Vagina (tissue), 2 donors: ENCODE data around the gene FGF10.

Experiments
- CTCF ChIP-seq, 3 experiments: fragments of 450-650 bp in 2 of 3; fragments of 200-600 bp in 1 of 3; sonication (generic) in 1 of 3; IDR thresholded peaks; one replicate each; pipeline ENCODE4 v1.5.1; 2017 to 2019; ENCODE audit warnings: antibody characterized with exemption in 3 of 3, mild to moderate bottlenecking in 2 of 3, moderate library complexity in 2 of 3
- POLR2AphosphoS5 ChIP-seq, 2 donors: sonication (generic); formaldehyde crosslinking; IDR thresholded peaks; one replicate each; pipeline ENCODE4 v1.9.0; 2017; ENCODE audit warnings: antibody characterized with exemption in 2 of 2, mild to moderate bottlenecking in 2 of 2, low read depth in 1 of 2; ENCODE audit not compliant: insufficient read depth in 1 of 2

- TF ChIP-seq POLR2AphosphoS5 (IDR thresholded peaks at IDR 0.05; ENCODE audit: insufficient read depth in 1 of 2, low read depth in 1 of 2): no peak
- no peak for TF ChIP-seq CTCF (IDR thresholded peaks at IDR 0.05)
Observed at GRCh38 chr5:44412286-44412685, 23.1 kb upstream of the FGF10 start.
